Heart left ventricle (tissue), 13 donors: ENCODE results near the gene FAM131A.

Source experiments
- CTCF ChIP-seq, 12 donors: fragments of 200-600 bp; sonication (generic) in 4 of 12; IDR thresholded peaks; one replicate each; pipeline versions ENCODE4 v1.5.0 to v1.8.0; 2018 to 2022; ENCODE audit warnings: antibody characterized with exemption in 12 of 12, mild to moderate bottlenecking in 5 of 12
- POLR2A ChIP-seq, 2 donors: fragments of 450-650 bp; IDR thresholded peaks; one replicate each; pipeline ENCODE4 v1.6.1; 2017; ENCODE audit warnings: antibody characterized with exemption in 2 of 2, mild to moderate bottlenecking in 2 of 2, moderate library complexity in 2 of 2
- donor health status: ischemic (EF 13 %, LVEDD 7.1; RV severe dilation, severe dysfunction).
- donor health status: DM: no; HTN: yes; CAD: no.
- donor health status: DM: no; HTN: no; CAD: no.
- donor health status: ischemic (EF 25% LVEDD 6.9; RV normal size, moderate dysfunction).
- donor health status: ischemic (EF 25% LVEDD 5.7; RV mildly dilated, moderate dysfunction).
- donor health status: ischemic (EF 35%, LVEDD 5.7; RV mildly dilated, moderate dysfunction).
- donor health status: nonischemic (EF 11% LVEDD 7.7; RV severe dilation, severe dysfunction).
- donor health status: DM: yes; HTN: yes; CAD: no.
- donor health status: PGD.
- donor health status: ischemic (EF 29% LVEDD 5.4; RV normal size, mild dysfunction).
- donor health status: nonischemic (EF 23%, LVEDD 6.1; RV moderate dilation, normal function).

- TF ChIP-seq CTCF (IDR thresholded peaks at IDR 0.05) (no peak), POLR2A (IDR thresholded peaks at IDR 0.05) (no peak)
Observed at GRCh38 chr3:184380627-184381260, 43.3 kb downstream of the FAM131A start.
